Measurements from ENCODE around the gene NTRK3.

GRCh38 chr15:88012688-88013087, 243.9 kb downstream of the NTRK3 start:
- TF ChIP-seq CTCF (IDR thresholded peaks at IDR 0.05) (no peak), POLR2A (IDR thresholded peaks at IDR 0.05) (no peak)
